Daoy (cell line): ENCODE measurements around the gene RAB27A. TPM values are rescaled to one million over a fixed set of nuclear protein-coding genes. Genes with fewer than 3 reads are reported as not detected.
"Not testable (repeated sequence)": the region's sequence is repeated elsewhere in the genome, so short reads cannot be mapped to it uniquely, and the experiment has no call there.

Source experiments
- DNase-seq: peaks from one replicate; pipeline ENCODE4 v3.0.0-alpha.2; 2015; ENCODE audit warnings: low read depth
- total RNA-seq: library from RNA; depleted of rRNA; stranded (reverse); fragments of >200 nt; shearing (Covaris generic); gene quantifications from 2 replicates; pipeline ENCODE4 v1.2.3, GENCODE V29; 2014

RAB27A gene
- total RNA-seq, 1 experiment from 2014 or later: 6.5 TPM

DNA sequence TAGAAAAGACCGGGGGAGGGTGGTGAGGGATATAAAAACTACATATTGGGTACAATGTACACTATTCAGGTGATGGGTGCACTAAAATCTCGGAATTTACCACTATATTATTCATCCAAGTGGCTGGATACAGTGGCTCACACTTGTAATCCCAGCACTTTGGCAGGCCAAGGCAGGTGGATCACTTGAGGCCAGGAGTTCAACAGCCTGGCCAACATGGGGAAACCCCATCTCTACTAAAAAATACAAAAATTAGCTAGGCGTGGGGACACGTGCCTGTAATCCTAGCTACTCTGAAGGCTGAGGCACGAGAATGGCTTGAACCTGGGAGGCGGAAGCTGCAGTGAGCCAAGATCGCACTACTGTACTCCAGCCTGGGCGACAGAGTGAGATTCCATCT, 37.4 kb downstream of the RAB27A start:
- DNase-seq: not testable (repeated sequence)

DNA sequence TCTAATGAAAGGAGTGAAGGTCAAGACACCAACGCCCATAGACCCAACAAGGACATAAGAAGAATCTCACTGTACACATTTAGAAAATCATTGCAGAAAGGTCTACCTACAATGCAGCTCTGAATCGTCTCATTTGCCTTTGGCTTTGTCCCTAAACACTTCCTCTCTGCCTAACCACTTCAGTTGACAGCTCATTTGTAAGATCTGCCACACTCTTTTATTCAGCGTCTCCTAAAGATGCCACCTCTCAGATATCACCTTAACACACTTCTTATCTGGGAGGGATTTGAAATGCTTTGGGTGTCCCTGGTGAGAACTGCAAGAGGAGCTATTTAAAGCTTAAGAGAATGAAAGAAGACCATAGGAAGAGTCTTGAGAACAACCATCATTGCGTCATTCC, 38.7 kb downstream of the RAB27A start:
- no peak for DNase-seq

DNA sequence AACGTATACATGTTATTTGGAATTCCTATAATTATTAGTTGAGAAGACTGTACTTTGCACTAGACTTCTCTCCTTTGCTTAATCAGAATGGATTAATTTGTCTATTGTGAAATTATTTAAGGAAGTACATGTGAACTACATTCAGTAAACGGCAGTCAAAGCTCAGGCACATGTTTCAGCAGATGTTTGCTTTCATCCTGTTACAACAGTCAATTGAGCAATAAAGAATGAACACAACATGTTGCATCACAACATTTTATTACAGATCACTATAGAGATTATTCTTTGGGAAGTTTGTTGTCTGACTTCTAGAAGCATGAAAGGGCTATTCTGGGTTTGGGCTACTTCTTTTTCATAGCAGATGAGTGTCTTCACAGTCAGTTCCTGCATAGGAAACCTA, 39.2 kb downstream of the RAB27A start:
- no peak for DNase-seq

DNA sequence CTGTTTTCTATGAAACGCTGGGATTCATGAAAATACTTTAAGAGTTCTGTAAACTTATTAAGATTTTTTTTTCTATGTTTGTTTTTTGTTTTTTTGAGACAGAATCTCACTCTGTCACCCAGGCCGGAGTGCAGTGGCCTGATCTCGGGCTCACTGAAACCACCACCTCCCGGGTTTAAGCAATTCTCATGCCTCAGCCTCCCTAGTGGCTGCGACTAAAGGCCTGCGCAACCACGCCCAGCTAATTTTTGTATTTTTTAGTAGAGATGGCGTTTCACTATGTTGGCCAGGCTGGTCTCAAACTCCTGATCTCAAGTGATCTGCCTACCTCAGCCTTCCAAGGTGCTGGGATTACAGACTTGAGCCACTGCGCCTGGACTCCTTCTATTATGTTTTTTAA, 39.7 kb downstream of the RAB27A start:
- not testable (repeated sequence) for DNase-seq

DNA sequence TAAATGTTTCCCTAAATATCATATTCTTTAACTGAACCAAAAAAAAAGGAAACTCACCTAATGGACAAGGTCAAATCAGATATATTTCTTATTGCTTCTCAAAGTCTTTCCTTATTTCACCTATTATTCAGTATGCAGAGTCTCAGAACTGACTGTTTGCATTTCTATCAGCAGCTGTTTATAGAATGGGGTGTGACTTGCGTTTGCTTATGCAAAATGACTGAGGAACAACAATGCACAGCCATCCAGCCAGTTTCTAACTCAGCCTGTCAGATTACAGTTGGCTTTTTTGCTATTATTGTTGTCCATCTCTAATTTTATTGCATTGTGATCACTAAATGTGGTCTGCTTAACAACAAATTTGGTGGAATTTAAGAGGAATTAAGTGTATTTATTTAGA, 40.7 kb downstream of the RAB27A start:
- no peak for DNase-seq

DNA sequence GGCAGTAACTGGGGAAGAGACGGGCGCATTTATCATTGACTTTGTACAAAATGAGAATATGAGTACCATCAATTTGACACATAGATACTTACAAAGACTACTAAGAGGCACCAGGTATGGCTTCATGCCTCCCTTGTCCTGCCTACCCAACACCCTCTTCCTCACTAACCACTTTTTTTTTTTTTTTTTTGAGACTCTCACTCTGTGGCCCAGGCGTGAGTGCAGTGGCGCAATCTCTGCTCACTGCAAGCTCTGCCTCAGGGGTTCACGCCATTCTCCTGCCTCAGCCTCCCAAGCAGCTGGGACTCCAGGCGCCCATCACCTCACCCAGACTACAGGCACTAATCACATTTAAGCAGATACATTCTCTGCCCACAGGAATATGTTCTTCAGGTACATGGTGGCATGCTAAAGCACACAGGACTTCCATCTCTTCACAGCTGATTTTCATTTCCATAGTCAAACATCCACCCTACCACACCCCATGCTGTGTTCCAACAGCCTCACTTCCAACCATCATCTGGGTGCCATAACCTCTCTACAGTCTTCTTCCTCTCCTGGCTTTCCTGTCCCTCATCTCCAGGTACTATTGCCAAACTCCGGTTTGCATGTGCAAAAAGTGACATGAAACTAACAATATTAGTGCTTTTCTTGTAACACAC, 41.7 kb downstream of the RAB27A start:
- no peak for DNase-seq

DNA sequence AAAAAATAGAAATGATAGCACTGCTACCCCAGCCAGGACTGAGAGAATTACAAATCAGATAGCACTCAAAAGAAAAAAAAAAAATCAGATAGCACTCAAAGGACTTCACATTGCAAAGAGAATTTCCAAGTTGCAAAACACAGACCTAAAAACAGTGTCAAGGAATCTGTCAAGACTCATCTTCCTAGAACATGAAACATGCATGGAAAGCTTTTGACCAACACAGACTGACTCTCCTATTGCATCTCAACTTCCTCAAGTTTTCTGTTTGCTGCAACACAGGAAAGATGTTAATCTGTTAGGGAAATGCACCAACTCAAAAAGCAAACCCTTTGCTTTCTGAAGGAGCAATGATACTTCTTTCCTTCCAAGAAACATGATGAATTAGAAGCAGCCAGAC, 42.3 kb downstream of the RAB27A start:
- no peak for DNase-seq

DNA sequence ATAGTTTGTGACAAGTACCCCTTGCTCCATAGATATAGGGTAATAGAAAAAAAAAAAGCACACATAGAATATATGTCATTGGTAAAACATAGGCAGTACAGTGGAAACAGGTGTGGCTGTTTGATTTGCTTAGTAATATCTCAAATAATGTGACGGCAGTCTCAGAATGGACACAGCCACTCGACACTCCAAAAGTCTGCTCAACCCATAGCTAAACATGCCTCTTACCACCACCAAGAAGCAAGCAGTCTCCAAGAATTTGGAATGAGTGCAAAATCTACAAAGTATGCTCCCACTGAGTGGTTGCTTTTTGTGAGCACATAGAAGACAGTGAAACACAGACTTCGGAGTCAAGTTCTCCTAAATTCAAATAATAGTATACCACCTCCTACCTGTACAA, 43.0 kb downstream of the RAB27A start:
- DNase-seq: no peak

DNA sequence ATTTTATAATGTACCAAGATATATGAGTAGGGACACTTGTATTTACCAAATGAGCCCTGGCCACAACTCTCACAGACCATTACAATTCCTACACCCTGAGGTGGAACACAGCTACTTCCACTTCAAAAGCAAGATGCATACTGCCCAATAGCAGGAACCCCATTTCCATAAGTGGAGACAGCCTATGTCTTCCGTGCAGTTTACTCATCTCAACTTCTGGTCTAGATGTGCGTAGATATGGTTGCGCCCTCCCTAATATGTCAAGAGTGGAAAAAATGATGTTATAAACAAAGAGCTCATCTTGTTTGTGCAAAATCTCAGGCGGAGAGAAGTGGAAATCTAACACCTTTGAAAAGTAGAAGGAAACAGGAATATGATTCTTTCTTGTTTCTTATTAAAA, 44.6 kb downstream of the RAB27A start:
- no peak for DNase-seq

DNA sequence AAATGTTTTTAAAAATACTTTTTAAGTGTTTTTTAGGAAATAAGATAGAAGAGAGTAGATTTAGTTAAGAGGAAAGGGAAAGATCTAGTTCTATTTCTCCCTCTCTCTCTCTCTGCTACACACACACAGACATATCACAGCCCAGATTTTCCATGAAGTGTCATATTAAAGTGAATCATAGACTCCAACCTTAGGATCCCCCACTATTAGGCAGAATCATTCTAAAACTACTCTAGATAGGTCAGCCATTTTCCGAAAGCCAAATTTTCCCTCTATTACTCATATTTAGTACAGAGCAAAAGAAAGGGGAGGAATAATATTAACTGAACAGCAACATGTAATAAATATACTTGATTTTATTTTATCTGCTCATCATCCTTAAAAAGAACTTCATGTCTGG, 47.7 kb downstream of the RAB27A start:
- no peak for DNase-seq

DNA sequence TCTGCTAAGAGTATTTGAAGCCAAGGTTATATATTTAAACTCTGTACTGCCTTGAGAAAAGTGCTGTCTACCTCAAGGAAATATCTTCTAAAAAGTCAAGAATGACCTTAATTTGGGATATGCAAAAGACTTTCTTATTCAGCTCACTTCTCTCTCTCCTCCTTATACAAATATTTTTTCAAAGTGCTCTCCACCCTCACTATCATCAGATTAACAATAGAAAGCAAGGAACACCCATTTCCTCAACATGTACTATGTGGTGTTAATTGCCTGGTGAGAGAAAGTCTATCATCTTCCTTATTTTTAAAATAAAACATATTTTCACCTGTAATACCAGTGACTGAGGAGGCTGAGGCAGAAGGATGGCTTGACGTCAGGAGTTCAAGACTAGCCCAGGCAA, 48.4 kb downstream of the RAB27A start:
- no peak for DNase-seq

DNA sequence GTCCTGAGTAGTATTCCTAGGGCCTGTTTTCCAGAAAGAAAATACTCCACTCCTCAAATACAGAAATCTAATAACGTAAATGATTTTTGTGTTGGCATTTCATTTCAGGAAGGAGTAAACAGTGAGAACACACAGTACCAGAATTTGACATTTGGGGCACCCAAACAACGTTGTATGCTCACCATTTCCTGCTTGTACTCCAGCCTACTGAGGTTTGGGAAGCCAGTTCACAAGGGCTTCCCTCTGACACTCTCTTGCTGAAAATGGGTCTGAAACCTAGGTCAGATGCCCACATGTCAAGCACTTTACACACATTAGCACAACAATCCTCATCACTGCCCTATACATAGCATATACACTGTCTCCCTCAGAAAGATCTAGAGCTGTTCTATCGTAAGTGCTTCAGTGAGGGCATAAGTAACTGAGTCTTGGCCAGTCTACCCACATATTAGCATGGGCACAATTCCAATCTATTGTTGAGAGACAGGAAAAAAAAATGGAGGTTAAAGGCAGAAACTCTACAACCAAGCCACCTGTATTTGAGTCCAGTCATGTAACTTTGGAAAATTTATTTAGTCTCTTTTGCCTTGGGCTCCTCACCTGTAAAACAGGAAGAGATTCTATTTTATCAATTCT, 49.4 kb downstream of the RAB27A start:
- no peak for DNase-seq

DNA sequence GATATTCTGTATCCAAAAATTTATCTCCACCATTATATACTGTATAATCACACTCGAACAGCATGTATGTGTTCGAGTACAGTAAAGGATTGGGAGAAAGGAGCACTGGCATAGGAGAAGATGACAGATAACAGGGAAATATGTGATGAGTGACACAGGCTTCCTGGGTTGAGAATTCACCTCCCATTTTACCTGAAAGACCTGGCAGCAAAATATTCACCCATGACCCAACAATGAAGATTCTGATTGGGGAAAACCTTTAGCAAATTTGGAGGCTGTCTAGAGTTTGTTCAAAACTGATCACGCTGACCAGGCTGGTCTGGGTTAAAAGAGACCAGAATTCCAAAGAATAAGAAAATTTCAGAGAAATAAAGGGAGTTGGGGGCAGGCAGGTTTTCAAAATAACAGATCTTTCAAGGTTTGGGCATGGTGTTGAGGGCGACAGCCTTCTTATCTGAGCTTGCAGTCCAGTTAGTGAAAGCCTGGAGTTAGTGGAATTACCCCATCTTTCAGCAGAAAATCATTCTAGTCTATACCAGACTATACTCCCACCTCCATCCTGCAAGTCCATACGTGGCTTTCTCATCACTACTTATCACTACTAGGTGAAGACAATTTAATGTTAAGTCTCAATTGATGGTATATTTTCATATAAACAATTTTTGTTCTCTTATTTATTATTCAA, 50.0 kb downstream of the RAB27A start:
- no peak for DNase-seq

DNA sequence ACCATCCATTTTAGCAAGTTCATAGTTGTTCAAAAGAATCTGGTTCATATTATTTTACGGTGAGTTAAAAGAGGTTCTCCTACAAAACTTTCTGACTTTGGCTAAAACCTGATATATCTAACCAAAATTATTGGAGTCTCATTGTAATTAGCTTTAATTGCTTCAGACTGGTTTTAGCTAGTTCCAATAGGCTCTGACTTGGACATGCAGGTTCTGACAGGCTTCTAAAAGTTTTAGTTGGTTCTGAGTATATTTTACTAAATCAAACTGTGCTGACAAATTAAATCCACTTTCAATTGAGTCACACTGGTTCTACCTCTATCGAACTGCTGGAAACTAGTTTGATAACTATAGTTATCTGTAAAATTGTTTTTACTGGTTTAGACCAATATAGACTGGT, 50.7 kb downstream of the RAB27A start:
- no peak for DNase-seq

DNA sequence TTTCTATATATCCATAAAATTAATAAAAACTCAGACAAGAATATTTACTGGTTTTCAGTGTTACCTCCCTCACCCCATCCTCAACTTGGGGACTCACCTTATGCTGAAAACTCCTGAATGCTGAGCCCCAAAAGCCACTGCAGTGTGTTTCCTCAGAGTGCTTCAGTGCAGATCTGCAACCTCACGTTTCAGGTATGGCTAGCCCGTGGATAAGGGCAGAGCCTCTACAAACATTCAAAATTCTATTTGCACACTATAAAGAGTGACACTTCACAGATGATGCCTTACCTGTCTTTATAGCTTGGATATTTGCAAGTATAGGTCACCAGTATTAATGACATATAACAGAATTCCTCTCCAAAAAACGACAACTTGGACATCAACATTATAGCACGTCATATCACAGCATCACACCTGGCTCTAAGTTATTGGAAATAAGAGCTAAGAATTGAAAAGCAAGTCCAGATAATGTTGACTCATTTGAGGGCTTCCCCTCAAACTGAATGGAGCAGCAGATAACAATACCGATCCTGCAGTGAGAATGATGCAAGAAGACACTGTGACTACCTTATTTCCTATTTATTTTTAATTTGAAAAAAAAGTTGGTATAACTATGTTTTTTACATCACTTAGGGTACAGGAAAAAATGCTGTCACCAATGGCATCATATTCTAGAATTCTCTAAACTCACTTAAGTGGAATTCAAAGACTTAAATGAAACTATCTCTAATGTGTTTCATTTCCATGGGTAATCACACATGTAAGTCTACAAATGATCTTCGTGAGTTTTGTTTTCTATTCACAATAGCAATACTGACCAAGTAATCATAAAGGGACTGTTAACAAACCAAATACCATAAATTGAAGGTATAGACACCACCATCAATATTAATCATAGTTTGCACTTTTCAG, 52.1 kb downstream of the RAB27A start:
- DNase-seq: no peak

DNA sequence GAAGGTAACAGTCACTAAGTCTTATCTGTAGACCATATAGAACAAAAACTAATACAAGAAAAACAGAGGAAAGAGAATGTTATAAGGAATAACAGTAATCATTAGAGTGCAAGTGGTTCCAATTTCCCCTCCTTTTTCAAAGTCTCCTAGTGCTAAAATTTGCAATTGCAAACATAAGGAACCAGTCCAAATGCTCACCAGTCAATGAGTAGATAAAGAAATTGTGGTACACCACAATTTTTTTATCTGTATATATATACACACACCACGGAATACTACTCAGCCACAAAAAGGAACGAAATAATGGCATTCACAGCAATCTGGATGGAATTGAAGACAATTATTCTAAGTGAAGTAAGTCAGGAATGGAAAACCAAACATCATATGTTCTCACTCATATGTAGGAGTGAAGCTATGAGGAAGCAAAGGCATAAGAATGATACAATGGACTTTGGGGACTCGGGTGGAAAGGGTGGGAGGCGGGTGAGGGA, 54.0 kb downstream of the RAB27A start:
- no peak for DNase-seq

DNA sequence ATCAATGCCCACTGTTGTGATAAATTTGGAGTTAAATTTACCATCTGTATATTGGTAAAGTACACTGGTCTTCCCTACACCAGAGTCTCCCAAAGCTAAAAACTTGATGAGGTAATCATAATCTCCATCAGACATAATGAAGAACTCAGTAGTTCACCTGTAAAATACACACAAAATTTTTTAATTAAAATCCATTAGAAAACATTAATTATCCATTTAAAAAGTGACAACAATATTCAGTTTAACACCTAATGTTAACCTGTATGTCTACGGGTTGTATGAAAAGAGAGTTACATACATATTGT, 54.9 kb downstream of the RAB27A start:
- DNase-seq: no peak

DNA sequence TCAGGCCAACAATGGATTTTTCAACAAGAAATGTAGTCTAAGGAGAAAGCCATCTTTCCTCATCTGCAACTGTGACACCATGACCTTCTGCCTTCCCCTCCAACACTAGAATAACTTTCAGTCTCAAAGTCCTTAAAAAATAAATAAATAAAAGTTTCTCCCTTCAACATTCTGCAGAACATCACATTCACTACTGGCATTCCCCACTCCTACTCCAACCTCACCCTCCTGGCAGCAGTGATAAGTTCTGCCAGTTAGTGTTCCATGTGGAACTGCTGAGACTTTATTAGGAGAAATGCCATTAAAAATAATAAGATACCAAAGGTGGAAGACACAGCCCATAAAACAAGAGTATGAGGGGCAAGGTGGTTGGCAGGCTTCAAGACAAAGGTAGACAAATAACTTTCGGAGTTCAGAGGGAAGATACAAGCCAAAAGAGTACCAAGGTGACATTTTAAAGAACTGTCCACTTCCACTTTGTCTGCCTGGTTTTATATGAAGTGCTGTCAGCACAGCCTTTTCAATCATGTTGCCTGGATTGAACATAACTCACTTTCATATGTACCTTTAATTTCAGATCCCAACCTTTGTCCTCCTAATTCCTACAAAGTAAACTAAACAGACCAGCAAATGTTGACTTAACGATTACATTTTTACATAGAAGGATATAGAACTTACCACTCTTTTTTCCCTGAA, 55.4 kb downstream of the RAB27A start:
- no peak for DNase-seq

DNA sequence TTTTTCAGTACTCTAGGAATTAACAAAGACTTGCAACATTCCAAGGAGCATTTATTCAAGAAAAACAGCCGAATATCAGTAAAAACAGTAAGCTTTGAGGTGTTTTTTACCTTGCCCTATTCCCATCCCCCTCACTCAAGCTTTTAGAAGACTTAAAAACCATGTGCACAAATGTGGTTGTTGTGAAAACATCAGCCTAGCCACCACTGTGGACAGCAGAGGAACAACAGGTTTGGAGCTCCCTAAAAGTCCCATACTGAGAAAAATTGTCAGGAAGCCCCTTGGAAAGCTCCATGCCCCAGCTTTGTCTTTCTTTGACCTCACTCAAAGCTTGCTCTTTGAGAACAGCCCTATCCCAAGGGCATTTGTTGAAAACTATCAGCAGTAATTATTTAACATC, 58.2 kb downstream of the RAB27A start:
- DNase-seq: no peak

DNA sequence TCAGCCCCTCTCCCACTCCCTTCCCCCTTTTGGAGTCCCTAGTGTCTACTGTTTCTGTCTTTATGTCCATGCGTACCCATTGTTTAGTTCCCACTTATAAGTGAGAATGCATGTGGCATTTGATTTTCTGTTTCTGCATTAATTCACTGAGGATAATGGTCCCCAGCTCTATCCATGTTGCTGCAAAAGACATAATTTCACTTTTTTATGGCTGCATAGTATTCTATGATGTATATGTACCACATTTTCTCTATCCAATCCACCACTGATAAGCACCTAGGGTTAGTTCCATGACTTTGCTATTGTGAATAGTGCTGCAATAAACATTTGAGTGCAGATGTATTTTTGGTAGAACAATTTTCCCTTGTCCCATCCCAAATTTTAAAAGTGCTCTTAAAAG, 58.7 kb downstream of the RAB27A start:
- DNase-seq: no peak

DNA sequence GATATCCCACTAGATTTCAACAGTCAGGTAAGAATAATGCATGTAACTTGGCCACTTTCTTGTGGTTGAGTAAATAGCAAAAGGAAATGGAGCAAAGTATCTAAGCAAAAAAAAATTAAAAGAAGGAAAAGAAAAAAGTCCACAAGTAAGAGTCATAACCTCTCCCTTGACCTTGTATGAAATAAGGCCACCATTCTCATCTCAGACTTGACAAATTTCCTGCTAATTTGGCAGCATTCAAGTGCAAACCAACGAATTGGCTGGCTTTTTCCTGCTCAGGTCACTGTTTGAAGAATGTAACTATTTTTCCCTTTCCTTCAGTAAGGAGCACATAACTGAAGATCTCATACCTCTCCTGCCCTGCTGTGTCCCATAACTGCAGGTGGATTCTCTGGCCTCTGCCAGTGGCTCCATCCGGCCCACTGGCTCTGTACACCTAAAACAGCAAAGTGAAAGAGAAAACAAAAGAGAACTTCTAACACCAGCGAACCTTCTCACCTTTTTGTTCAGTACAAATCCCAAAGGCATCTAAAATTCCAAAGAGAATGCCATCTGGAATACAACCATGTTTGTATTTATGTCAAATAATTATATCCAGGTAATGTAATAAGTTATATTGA, 59.5 kb downstream of the RAB27A start:
- no peak for DNase-seq
